ENCODE results near the gene OR9A2. TPM values are rescaled to one million over a fixed set of nuclear protein-coding genes. Genes with fewer than 3 reads are reported as not detected.

OR9A2 gene
- total RNA-seq, 1 donor from 2014 or later = not detected

GRCh38 chr7:143013893-143014292 is 13.0 kb downstream of the OR9A2 start:
- no peak for TF ChIP-seq CTCF (IDR thresholded peaks at IDR 0.05)
- intact Hi-C loops (cut with DNase I) = no loop called here
- DNase-seq = no peak

GRCh38 chr7:143013473-143013872 is 13.5 kb downstream of the OR9A2 start:
- H3K4me3 ChIP-seq = no peak overlapping the region
- no peak overlapping the region for H3K27ac ChIP-seq
- H3K4me1 ChIP-seq = peaks cover 7% of the 10 kb centered on the region
- H3K27me3 ChIP-seq (ENCODE audit: low read depth) = no peaks in the 10 kb centered on the region
- ATAC-seq (no peak), DNase-seq (no peak)
- intact Hi-C loops (cut with DNase I) = no loop called here
- H3K36me3 ChIP-seq = no peaks in the 10 kb centered on the region
- TF ChIP-seq CTCF (IDR thresholded peaks at IDR 0.05) = no peak
- no peaks in the 10 kb centered on the region for H3K9me3 ChIP-seq

More at GRCh38 chr7:143013893-143014292, 13.0 kb downstream of the OR9A2 start:
- Histone ChIP-seq H3K9me3 (no peaks in the 10 kb centered on the region), H3K27me3 (ENCODE audit: low read depth) (no peaks in the 10 kb centered on the region), H3K36me3 (no peaks in the 10 kb centered on the region), H3K4me3 (no peak overlapping the region), H3K27ac (no peak overlapping the region), H3K4me1 (peaks cover 7% of the 10 kb centered on the region)
- ATAC-seq = peak in 1 of 2 donors; percentile 16

GRCh38 chr7:143012409-143012808 is 14.5 kb downstream of the OR9A2 start:
- Histone ChIP-seq H3K27me3 (ENCODE audit: low read depth) (peaks cover 2% of the 10 kb centered on the region), H3K4me1 (peaks cover 7% of the 10 kb centered on the region), H3K4me3 (no peak overlapping the region), H3K9me3 (no peaks in the 10 kb centered on the region), H3K27ac (no peak overlapping the region), H3K36me3 (no peaks in the 10 kb centered on the region)
- intact Hi-C loops (cut with DNase I) = no loop called here
- no peak for ATAC-seq
- DNase-seq = no peak
- no peak for TF ChIP-seq CTCF (IDR thresholded peaks at IDR 0.05)

GRCh38 chr7:143012001-143012400 is 14.9 kb downstream of the OR9A2 start:
- intact Hi-C loops (cut with DNase I) = no loop called here
- ATAC-seq (no peak), DNase-seq (no peak)
- Histone ChIP-seq H3K36me3 (no peaks in the 10 kb centered on the region), H3K27me3 (ENCODE audit: low read depth) (peaks cover 4% of the 10 kb centered on the region), H3K4me1 (peaks cover 7% of the 10 kb centered on the region), H3K4me3 (no peak overlapping the region), H3K27ac (no peak overlapping the region), H3K9me3 (no peaks in the 10 kb centered on the region)
- TF ChIP-seq CTCF (IDR thresholded peaks at IDR 0.05) = no peak

- Histone ChIP-seq H3K27me3 (ENCODE audit: low read depth) (peaks cover 4% of the 10 kb centered on the region), H3K4me3 (no peak overlapping the region), H3K4me1 (peaks cover 1% of the 10 kb centered on the region), H3K27ac (no peak overlapping the region), H3K36me3 (no peaks in the 10 kb centered on the region), H3K9me3 (no peaks in the 10 kb centered on the region)
- ATAC-seq (peak; percentile 93 to 96), DNase-seq (peak; percentile 85)
- peak; percentile 96 for TF ChIP-seq CTCF (IDR thresholded peaks at IDR 0.05)
- intact Hi-C loops (cut with DNase I) = loop anchor here (5.0 kb wide), 1 partner anchor 209 kb away; no protein-coding TSS in a partner anchor
Measured at GRCh38 chr7:143008007-143008901, 18.7 kb downstream of the OR9A2 start.
